ENCODE data around the gene TSTD2.
A peak's percentile ranks its signal among the peaks of the same experiment; 100 is the strongest.

Gene TSTD2

GRCh38 chr9:97632985-97633858 is at the start of gene TSTD2, which contains the start of gene NCBP1:
TSS of gene TSTD2 (minus strand) at chr9:97633368. CDS start at chr9:97627562, 5,806 bp downstream.
TSS of gene NCBP1 (plus strand) at chr9:97633821. CDS start at chr9:97633882, 61 bp downstream.
- peak; percentile 86 for DNase-seq (ENCODE audit: low read depth)

GRCh38 chr9:97682242-97682641 is 49.1 kb upstream of the TSTD2 start:
- no peak for DNase-seq (ENCODE audit: low read depth)

- no peak for DNase-seq (ENCODE audit: low read depth)
Measured at GRCh38 chr9:97675655-97676054, 42.5 kb upstream of the TSTD2 start.

- no peak for DNase-seq (ENCODE audit: low read depth)
Measured at GRCh38 chr9:97673922-97674321, 40.8 kb upstream of the TSTD2 start.

- no peak for DNase-seq (ENCODE audit: low read depth)
Measured at GRCh38 chr9:97672403-97672802, 39.2 kb upstream of the TSTD2 start.

- no peak for DNase-seq (ENCODE audit: low read depth)
Measured at GRCh38 chr9:97670586-97670985, 37.4 kb upstream of the TSTD2 start.

GRCh38 chr9:97668485-97668884 is 35.3 kb upstream of the TSTD2 start:
- no peak for DNase-seq (ENCODE audit: low read depth)

GRCh38 chr9:97666907-97667686 is 33.9 kb upstream of the TSTD2 start:
- no peak for DNase-seq (ENCODE audit: low read depth)

- no peak for DNase-seq (ENCODE audit: low read depth)
Measured at GRCh38 chr9:97665742-97666141, 32.6 kb upstream of the TSTD2 start.

- DNase-seq (ENCODE audit: low read depth) = no peak
Measured at GRCh38 chr9:97660847-97661246, 27.7 kb upstream of the TSTD2 start.

- DNase-seq (ENCODE audit: low read depth) = no peak
Measured at GRCh38 chr9:97660340-97660739, 27.2 kb upstream of the TSTD2 start.

- DNase-seq (ENCODE audit: low read depth) = no peak
Measured at GRCh38 chr9:97659771-97660170, 26.6 kb upstream of the TSTD2 start.

GRCh38 chr9:97658707-97659106 is 25.5 kb upstream of the TSTD2 start:
- no peak for DNase-seq (ENCODE audit: low read depth)

GRCh38 chr9:97651646-97652045 is 18.5 kb upstream of the TSTD2 start:
- DNase-seq (ENCODE audit: low read depth) = no peak

- DNase-seq (ENCODE audit: low read depth) = no peak
Measured at GRCh38 chr9:97647996-97648395, 14.8 kb upstream of the TSTD2 start.

- no peak for DNase-seq (ENCODE audit: low read depth)
Measured at GRCh38 chr9:97645720-97646119, 12.6 kb upstream of the TSTD2 start.

- no peak for DNase-seq (ENCODE audit: low read depth)
Measured at GRCh38 chr9:97640325-97640724, 7.2 kb upstream of the TSTD2 start.

GRCh38 chr9:97638666-97639065 is 5.5 kb upstream of the TSTD2 start:
- no peak for DNase-seq (ENCODE audit: low read depth)

GRCh38 chr9:97636903-97637302 is 3.7 kb upstream of the TSTD2 start:
- no peak for DNase-seq (ENCODE audit: low read depth)

GRCh38 chr9:97635026-97635425 is 1.9 kb upstream of the TSTD2 start:
- no peak for DNase-seq (ENCODE audit: low read depth)

- DNase-seq (ENCODE audit: low read depth) = no peak
Measured at GRCh38 chr9:97633859-97634490, 807 bp upstream of the TSTD2 start.

GRCh38 chr9:97632248-97632984 is 752 bp downstream of the TSTD2 start:
- peak; percentile 43 for DNase-seq (ENCODE audit: low read depth)

Data from non-pigmented ciliary epithelial cell (primary cell).